HG03060 (cell line): Measurements from ENCODE around the gene MARCHF11.

Experiments
- ATAC-seq: cut with Tn5 transposase; IDR thresholded peaks from one replicate; pipeline ENCODE4 v1.9.1; 2021; ENCODE audit warnings: low read depth, moderate number of reproducible peaks; ENCODE audit not compliant: unreplicated experiment

MARCHF11 gene, protein sequence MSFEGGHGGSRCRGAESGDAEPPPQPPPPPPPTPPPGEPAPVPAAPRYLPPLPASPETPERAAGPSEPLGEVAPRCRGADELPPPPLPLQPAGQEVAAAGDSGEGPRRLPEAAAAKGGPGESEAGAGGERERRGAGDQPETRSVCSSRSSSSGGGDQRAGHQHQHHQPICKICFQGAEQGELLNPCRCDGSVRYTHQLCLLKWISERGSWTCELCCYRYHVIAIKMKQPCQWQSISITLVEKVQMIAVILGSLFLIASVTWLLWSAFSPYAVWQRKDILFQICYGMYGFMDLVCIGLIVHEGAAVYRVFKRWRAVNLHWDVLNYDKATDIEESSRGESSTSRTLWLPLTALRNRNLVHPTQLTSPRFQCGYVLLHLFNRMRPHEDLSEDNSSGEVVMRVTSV

DNA sequence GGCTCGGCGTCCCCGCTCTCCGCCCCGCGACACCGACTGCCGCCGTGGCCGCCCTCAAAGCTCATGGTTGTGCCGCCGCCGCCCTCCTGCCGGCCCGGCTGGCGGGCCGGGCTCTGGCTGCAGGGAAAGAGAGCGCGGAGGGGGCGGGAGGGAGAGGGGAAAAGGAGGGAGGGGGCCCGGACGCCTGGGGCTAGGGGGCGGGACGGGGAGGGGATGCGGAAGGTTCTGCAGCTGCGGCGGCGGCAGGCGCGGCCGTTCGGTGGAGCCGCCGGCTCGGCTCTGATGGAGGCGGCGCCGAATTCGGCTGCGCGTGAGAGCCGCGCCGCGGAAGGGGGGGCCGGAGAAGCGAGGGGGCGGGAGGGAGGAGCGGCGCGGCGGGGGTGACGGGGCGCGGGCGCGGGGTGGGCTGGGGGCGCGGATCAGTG, at the start of gene MARCHF11:
Gene MARCHF11, minus strand, starts transcription at position 281 of the 425 bp plus-strand sequence. Its CDS starts 216 bp downstream, at position 65.
- ATAC-seq, result no peak

DNA sequence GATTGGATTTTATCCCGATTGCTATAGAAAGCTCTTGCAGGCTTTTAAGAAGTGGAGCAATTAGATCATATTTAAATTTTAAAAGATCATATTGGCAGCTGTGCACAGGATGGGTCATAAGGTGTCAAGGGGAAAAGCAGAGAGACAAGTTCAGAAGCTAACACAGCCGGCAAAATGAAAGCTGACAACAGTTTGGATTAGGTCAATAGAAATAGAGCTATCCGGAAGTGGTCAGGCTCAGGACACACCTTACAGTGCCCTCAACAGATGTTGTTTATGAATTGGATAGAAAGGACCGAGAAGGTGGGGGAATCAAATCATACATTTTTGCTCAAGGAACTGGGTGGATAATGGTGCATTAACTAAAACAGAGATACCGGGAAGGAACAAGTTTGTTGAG, 46.3 kb upstream of the MARCHF11 start:
- no peak for ATAC-seq

DNA sequence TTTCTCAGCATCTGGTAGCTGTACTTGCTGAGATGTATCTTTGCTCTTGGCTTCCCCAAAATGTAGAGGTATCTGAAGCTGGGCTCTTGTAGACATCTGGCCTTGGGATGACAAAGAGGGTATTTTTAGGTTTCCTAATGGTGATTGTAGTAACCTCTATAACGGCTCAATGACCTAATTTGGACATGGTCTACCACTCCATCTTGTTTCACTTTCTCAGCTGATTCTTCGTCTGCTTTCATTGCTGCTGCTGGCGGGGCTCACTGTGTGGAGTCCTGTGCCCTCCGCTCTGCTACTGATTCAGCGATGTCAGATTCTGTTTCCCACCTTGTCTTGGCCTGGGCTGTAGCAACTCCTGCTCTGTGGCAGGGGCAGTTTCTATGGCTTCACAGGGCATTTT, 12.7 kb upstream of the MARCHF11 start:
- ATAC-seq, result no peak

DNA sequence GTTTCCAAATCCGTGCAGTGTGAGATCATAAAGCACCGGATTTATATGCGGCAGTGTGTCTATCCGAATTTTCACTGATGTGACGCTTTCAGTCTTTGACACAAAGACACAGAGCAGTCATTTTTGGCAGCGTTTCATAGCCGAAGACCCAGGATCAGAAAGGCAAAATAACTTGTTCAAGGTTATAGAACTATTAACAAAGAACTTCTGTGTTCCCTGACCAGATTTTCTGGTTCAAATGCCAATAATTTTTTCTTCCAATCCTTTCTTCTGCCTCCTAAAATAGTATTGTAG, 1.1 kb upstream of the MARCHF11 start:
- ATAC-seq, result no peak

DNA sequence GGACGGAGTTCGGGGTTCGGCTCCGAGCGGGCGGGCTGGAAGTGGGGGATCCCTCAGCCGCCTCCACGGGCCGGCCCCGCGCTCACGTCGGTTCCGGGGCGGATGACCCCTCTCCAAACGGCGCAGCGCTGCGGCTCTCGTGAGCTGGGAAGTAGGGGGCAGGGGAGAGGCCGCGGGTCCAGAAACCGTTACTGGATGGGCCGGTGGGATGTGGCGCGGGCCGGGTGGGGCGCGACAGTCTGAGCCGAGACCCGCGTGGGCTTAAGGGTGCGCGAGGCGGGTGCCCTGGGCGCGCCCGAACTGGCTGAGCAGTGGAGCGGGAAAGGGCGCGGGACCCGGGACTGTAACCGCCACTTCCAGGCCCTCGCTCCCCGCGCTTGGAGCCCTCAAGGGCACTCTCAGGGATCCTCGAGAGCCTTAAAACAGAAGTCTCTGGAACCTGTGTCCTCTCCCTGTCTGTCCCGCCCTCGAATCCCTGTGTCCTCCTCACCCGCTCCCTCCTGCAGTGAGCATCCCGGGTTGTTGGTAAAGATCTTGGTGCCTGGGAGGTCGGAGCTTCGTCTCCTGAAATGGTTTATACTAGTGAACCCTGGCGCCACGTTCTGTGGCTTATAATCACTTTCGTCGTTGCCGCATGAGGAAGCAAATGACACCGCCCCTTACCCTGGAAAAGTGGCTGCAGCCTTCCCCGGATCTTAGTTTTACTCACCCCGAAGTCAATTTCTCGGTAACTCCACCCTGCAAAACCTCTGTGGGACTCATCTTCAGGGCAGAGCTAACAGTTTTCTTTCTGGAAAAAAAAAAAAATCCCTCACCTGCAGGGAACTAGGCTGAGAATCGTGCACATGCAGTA, 571 bp upstream of the MARCHF11 start:
- no peak for ATAC-seq

DNA sequence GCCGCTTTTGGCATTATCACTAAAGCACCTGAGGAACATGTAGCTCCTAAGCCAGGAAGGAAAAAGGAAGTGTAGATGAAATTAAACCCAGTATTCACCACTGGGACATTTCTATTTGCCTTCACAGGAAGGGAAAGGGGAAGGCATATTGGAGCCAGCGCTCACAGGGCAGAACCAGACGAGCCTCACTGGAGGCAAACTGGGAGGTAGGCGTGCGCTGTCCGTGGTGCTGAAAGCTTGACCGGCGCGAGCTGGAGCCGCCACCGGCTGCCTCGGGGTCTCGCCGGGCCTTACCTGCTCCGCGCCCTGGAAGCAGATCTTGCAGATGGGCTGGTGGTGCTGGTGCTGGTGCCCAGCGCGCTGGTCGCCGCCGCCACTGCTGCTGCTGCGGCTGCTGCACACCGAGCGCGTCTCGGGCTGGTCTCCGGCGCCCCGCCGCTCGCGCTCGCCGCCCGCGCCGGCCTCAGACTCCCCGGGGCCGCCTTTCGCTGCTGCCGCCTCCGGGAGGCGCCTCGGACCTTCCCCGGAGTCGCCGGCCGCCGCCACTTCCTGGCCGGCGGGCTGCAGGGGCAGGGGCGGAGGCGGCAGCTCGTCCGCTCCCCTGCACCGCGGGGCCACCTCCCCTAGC, 732 bp downstream of the MARCHF11 start:
- no peak for ATAC-seq

DNA sequence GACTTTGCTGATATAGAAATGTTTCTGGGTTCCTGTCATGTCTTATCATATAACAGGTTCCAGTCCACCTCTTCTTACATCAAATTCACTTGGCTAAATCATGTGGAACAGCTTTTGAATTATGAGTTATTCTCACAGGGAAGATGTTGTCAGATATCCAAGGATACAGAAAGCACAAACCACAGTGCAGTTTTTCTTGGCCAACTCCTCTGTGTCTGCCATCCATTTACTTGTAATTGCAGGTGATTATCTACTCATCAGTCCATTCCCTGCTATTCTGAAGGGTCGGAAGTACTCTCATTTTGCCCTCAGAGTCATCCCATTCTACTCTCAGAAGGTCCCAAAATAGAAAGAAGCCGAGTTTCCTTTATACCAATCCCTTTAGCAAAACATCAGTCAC, 10.0 kb downstream of the MARCHF11 start:
- no peak for ATAC-seq

DNA sequence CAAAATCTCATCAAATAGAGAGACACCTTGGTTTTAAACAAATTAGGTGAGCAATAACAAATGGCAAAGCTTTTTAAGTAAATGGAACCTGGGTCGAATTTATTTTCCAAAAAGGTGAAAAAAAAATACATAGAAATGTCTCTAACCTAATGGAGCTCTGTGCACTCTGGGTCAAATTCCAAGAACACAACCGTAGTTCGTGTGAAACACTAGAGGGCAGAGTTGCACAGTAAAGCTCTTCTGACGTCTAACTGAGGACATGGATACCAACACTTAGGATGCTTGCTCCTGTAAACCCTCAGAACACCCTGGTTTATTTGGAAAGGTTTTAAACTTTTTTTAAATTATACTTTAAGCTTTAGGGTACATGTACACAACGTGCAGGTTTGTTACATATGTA, 18.9 kb downstream of the MARCHF11 start:
- peak; percentile 80 for ATAC-seq

DNA sequence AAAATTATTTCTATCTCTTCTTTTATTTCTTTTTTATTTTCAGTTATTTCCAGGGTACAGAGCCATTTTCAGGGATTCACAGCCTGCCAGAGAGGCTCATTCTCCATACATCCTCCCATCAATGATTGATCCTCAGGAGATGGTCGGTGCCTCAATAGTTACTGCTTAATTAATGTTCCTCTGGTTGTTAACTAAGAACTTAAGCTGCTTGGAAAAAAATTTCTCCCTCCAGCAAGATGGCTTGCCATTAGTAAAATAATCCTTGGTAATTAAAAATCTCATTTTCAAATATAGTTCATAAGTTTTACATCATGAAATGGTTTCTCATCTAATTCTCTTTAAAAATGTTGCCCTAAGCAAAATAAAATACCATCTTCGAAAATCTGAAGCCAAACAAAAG, 20.0 kb downstream of the MARCHF11 start:
- no peak for ATAC-seq

DNA sequence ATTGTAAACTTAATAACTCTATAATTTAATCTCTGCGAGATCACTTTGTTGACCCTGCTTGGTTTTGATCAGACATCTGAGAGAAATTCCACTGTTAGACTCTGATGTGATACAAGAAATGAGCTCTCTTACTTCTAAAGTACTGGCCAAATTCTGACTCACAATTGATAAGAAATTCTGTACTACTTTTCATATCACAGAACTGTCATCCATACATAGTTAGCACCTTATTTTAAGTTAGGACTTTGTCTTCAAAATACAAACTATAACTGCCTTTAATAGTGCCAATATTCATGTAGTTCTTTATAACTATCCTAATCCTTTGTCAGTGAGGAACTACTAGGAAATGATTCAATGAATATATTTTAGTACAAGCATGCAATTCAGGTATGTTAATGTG, 23.4 kb downstream of the MARCHF11 start:
- no peak for ATAC-seq

DNA sequence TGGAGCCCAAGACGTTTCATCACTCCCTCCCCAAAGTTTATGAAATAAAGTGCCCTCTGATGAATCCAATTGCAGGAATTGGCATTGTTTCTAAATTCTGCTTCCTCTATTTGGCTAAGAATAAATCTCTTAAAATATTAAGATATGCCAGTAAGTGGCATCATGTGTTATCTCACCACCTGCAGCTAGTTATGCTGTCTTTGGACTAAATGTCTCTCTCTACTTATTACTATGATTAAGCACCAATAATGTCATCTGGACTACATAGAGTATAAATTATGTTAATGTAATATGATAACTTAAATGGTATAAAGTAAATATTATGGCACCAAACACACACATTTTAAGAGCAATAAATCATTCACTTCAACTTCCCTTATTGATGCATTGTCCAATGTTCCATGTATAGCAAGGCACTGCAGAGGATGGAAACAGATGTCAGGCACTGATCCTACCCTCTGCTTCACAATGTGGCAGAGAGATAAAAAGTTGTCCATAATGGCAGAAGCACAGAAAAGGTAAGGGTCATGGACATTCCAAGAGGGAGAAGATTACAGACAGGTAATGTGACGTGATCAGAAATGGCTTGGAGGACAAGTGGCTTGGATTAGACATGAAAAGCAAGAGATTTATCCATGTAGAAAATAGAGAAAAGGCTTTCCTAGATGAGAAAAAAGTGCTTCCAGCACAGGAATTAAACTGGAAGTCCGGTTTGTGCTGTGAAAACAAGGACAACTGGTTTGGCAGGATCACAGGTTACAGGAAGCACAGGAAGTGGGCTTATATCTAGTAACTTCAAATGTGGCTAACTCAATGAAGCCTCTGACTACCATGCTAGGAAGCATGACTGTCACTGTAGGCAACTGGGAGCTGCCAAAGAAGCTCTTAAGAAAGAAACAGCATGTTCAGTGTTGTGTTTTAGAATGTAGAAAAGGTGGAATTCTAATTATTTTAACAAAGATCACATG, 26.7 kb downstream of the MARCHF11 start:
- no peak for ATAC-seq

DNA sequence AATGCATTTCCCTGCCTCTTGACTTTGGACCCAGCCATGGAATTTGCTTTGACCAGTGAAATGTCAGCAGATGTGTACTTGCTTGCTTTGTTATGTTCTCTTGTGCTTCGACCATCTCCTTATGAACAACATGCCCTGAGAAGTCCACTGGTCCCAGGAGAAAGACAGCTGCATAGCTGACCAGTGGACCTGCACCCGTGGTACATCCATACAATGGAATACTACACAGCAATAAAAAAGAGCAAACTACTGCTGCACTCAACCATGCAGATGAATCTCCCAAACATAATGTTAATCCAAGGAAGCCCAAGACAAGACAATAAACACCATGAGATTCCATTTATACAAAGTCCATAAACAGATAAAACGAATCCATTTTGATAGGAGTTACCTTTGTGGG, 30.0 kb downstream of the MARCHF11 start:
- no peak for ATAC-seq

DNA sequence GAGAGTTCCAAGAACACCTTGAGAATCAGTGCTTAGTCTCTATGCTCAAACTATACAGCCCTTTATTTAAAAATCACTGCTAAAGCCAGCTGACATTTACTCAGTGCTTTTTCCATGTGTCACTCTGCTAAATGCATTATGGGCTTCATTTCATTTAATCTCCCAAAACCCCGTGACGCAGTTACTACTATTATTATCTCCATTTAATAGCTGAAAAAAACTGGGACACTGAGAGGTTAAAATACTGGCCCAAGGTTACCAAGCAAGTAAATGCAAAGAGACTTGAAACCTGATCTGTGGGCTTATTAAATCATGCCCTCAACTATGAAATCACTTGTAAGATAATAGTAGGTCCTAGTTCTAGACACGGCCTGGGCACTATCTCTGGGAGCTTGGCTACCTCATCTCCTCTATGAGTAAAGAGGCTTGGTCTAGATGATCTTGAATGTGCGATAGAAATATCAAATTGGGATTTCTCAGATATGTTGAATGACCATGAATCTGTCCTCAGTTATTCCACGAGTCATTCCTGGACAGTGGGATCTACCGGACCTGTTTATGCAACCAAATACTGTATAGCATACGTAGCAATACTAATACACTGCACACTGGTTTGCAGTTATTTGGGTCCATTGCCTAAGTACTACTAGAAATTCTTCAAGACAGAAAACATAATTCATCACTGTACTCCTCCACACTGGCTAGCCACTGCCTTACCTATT, 32.3 kb downstream of the MARCHF11 start:
- no peak for ATAC-seq

DNA sequence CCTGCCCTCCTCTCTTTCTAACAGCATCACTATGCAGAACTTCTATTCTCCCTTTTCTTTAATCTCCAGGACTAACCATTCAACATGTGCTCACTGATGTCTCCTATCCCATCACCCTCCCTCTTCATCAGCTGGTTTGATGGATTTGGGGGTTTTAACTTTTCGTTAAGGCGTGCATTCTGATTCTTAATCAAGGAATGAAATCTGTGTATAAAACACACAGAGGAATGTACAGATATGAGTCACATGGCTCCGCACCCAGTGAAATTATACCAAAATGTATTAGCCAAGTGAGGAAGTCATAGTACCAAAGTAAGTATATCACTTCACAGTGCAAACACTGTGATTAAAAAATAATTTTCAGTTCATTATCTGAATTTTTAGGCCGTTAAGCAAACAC, 35.2 kb downstream of the MARCHF11 start:
- ATAC-seq, result no peak

DNA sequence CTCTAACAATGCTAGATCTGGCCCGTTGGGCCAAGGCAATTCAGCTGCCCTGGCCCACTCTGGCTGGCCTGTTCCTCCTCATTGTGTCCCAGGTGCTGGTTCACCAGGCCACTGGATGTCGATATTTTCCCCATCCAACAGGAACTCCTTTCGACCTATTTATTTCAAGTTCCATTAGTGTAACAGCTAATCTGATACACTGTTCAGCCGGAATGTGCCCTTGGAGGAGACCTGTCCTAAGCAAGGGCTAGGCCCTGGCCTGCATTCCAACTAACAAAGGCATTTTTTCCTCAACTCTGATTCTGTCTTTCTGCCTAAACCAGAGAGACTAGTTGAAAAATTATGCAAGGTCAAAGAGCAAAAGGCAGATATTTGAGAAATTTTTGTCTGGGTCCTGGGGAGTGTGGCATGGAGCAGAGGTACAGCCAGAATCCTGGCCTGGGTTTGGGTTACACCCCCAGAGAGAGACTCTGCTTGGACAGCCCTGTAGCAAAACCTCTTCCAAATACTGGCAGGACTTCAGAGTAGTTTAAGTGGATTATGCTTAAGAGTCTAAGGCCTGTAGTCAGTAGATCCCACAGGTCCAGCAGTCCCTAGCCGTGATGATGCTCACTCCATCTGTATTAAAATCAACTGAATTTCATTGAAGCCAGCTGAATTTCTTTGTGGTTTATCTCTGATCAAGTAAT, 36.1 kb downstream of the MARCHF11 start:
- ATAC-seq, result no peak

DNA sequence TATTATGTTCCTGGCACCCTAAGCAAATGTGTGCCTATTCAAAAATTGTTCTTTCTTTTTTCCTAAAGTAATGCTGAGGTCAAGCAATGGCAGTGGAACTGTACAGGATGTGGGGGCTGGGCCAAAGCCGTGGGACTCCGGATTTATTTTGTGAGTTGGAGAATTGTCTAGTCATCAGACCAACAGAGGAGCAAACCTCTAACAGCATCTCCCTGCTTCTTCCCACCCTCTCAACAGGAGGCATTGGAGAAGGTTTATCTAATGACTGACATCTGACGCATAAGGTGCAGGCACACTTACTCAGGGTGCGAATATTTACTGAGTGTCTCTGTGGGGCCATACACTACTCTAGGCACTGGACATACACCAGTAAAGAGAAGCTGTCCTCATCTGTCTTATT, 38.6 kb downstream of the MARCHF11 start:
- no peak for ATAC-seq

DNA sequence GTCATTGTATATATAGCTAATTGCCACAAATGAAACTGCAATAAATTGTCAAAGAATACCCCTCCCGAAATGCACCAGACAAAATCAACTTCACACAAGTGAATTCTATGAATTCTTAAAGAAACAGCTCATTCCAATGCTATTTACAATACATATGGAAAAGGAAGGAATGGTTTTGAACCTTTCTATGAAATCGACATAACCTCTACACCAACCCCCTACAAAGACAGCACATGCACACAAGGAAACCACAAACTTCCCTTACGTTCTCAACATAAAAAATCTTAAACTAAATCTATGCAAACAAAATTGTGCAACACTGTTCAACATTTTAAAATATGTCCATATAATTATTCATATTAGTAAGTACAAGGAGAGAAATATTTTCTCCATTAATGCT, 39.2 kb downstream of the MARCHF11 start:
- ATAC-seq, result no peak

DNA sequence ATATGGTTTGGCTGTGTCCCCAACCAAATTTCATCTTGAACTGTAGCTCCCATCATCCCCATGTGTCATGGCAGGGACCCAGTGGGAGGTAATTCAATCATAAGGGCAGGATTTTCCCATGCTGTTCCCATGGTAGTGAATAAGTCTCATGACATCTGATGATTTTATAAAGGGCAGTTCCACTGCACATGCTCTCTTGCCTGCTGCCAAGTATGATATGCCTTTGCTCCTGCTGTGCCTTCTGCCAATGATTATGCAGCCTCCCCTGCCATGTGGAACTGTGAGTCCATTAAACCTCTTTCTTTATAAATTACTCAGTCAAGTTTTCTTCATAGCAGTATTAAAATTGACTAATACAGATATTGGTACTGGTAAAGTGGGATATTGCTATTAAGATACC, 42.4 kb downstream of the MARCHF11 start:
- ATAC-seq, result no peak

DNA sequence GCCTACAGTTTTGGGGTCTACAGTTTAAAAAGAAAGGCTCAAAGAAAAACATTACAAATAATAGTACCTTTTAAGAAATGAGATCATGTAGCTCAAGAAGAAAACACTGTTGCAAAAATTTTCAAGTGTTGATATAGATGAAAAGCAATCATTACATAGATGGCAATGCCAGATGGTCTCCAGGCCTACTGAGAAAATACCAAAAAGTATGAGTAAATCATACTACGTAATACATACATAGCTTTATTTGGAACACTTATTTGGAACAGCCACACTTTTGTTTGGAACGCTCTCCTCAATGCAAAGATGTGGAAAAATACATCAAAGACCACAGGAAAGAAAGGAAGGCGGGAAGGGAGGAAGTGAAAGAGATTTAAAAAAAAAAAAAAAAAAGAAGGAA, 44.1 kb downstream of the MARCHF11 start:
- no peak for ATAC-seq
